Measurements from ENCODE around the gene TRIM52. TPM values are rescaled to one million over a fixed set of nuclear protein-coding genes. Genes with fewer than 3 reads are reported as not detected.

TRIM52 gene
- total and polyA plus RNA-seq, 9 of the 15 experiments (the other 6 are each of a cell fraction or from before 2014, with no cell fraction given) = 3.3 to 21.9 (median 13.5) TPM

GRCh38 chr5:181263633-181264032 lies 2.7 kb upstream of the TRIM52 start:
- intact Hi-C loops (cut with micrococcal nuclease) = loop anchor here (5.0 kb wide), 1 partner anchor 76 kb away; no protein-coding TSS in a partner anchor
- H3K9me1 ChIP-seq (ENCODE audit: control insufficient read depth, insufficient read depth, low read length) = peaks cover 3% of the 10 kb centered on the region
- peaks cover 27 to 37% of the 10 kb centered on the region in 2 experiments; a peak in 4 of 5 replicates for H3K4me1 ChIP-seq (replicated peaks in 1 of 2; ENCODE audit: control insufficient read depth in 2 of 2, insufficient read depth in 2 of 2, low read length in 2 of 2)
- peaks cover 41% of the 10 kb centered on the region for H3K79me2 ChIP-seq (ENCODE audit: control insufficient read depth, insufficient read depth, low read length)
- DNase-seq (ENCODE audit: extremely low read depth in 1 of 4, low spot score in 3 of 4) (no peak), ATAC-seq (no peak), FAIRE-seq (no peak)
- ChIA-PET POLR2A (interaction anchor here (1.1 kb wide), 1 partner anchor 18 kb away, joined by 3 read pairs; no protein-coding TSS in a partner anchor), CTCF (ENCODE audit: low intra/inter-chr PET ratio) (no interaction called here)
- H3K27me3 ChIP-seq (ENCODE audit: control insufficient read depth in 2 of 2, insufficient read depth in 2 of 2, low read length in 2 of 2) = no peaks in the 10 kb centered on the region
- H3K4me3 ChIP-seq = no peak overlapping the region
- no peaks in the 10 kb centered on the region for H3K9me3 ChIP-seq (replicated peaks; ENCODE audit: control insufficient read depth, insufficient read depth, low read depth, low read length)
- WGBS (ENCODE audit: insufficient coverage, low coverage, missing lambda C conversion rate) = 78% methylated on average over 5 of the region's 5 CpGs
- H3K4me2 ChIP-seq (ENCODE audit: insufficient read depth, low read length) = no peak overlapping the region
- TF ChIP-seq POLR2H (tag; IDR thresholded peaks at IDR 0.05; ENCODE audit: low read depth) = no peak
- no peak for TF ChIP-seq ILK (tag; IDR thresholded peaks at IDR 0.05; ENCODE audit: borderline replicate concordance, low read depth)
- no peak for TF ChIP-seq LCOR (CRISPR knock-in tag; IDR thresholded peaks at IDR 0.05)
- TF ChIP-seq PRMT5 (CRISPR knock-in tag; IDR thresholded peaks at IDR 0.05) = no peak
- no peak for TF ChIP-seq ZNF668 (CRISPR knock-in tag; IDR thresholded peaks at IDR 0.05)
- TF ChIP-seq ARID1B (IDR thresholded peaks at IDR 0.05) = no peak
- TF ChIP-seq MAZ (CRISPR knock-in tag; conservative IDR thresholded peaks at IDR 0.05 in 1 of 2, IDR thresholded peaks at IDR 0.05 in 1 of 2) = no peak
- H4K20me1 ChIP-seq (replicated peaks; ENCODE audit: control insufficient read depth, insufficient read depth, low read length) = peaks cover 19% of the 10 kb centered on the region
- no peak overlapping the region for H3K27ac ChIP-seq (ENCODE audit: extremely low read depth, low read depth, low read length)
- no peak overlapping the region for H2AFZ ChIP-seq (ENCODE audit: low read depth, low read length)
- H3K9ac ChIP-seq (ENCODE audit: insufficient read depth in 1 of 2, low read depth in 2 of 2, low read length in 2 of 2) = no peak overlapping the region
- no TSS peak for BruUV-seq (replicated peaks)
- H3K36me3 ChIP-seq (ENCODE audit: control insufficient read depth, insufficient read depth, low read length) = peaks cover 14% of the 10 kb centered on the region; the same call in 2 of the 3 replicates
- in situ Hi-C loops (cut with MboI) = no loop called here
